GM21737 (cell line): ENCODE data around the gene TRIM25.

Source experiments
- ATAC-seq: cut with Tn5 transposase; IDR thresholded peaks from one replicate; pipeline ENCODE4 v1.9.1; 2021; ENCODE audit warnings: mild to moderate bottlenecking, moderate library complexity; ENCODE audit not compliant: unreplicated experiment

Gene TRIM25

GRCh38 chr17:56896968-56897359 lies 16.9 kb downstream of the TRIM25 start:
- no peak for ATAC-seq

GRCh38 chr17:56896217-56896967 lies 17.5 kb downstream of the TRIM25 start:
- ATAC-seq = no peak

GRCh38 chr17:56894859-56895455 lies 18.9 kb downstream of the TRIM25 start:
- no peak for ATAC-seq

- no peak for ATAC-seq
Observed at GRCh38 chr17:56893503-56893902, 20.3 kb downstream of the TRIM25 start.

GRCh38 chr17:56892333-56892732 lies 21.5 kb downstream of the TRIM25 start:
- no peak for ATAC-seq

- ATAC-seq = no peak
Observed at GRCh38 chr17:56891751-56892150, 22.1 kb downstream of the TRIM25 start.

- ATAC-seq = no peak
Observed at GRCh38 chr17:56890906-56891674, 22.8 kb downstream of the TRIM25 start.

GRCh38 chr17:56890390-56890789 lies 23.5 kb downstream of the TRIM25 start:
- ATAC-seq = no peak

GRCh38 chr17:56887552-56888467 lies 26.0 kb downstream of the TRIM25 start:
- ATAC-seq = no peak

- ATAC-seq = no peak
Observed at GRCh38 chr17:56887105-56887504, 26.7 kb downstream of the TRIM25 start.

- no peak for ATAC-seq
Observed at GRCh38 chr17:56886288-56886731, 27.5 kb downstream of the TRIM25 start.

GRCh38 chr17:56885312-56885657 lies 28.6 kb downstream of the TRIM25 start:
- no peak for ATAC-seq

GRCh38 chr17:56884483-56885311 lies 29.2 kb downstream of the TRIM25 start:
- ATAC-seq = no peak

GRCh38 chr17:56883616-56884015 lies 30.2 kb downstream of the TRIM25 start:
- ATAC-seq = no peak

GRCh38 chr17:56881685-56882295 lies 32.1 kb downstream of the TRIM25 start:
- ATAC-seq = no peak

- no peak for ATAC-seq
Observed at GRCh38 chr17:56880571-56880970, 33.3 kb downstream of the TRIM25 start.

- ATAC-seq = no peak
Observed at GRCh38 chr17:56880133-56880532, 33.7 kb downstream of the TRIM25 start.

GRCh38 chr17:56879280-56879679 lies 34.6 kb downstream of the TRIM25 start:
- ATAC-seq = no peak

- ATAC-seq = no peak
Observed at GRCh38 chr17:56876766-56877179, 37.1 kb downstream of the TRIM25 start.
